Skin epidermis (tissue), 12 donors: Measurements from ENCODE around the gene PSMG3.
A peak's percentile ranks its signal among the peaks of the same experiment; 100 is the strongest.

Source experiments
- H3K27ac ChIP-seq, 21 experiments: fragments of 200-600 bp; sonication (generic) in 11 of 21; one replicate each; pipeline ENCODE4 v1.5.0; 2020; ENCODE audit warnings: mild to moderate bottlenecking in 3 of 21, inconsistent platforms in 2 of 21, moderate library complexity in 2 of 21
- H3K4me3 ChIP-seq, 7 experiments: fragments of 200-600 bp; sonication (generic) in 2 of 7; one replicate each; pipeline ENCODE4 v1.5.0; 2020; ENCODE audit warnings: inconsistent platforms in 2 of 7, mild to moderate bottlenecking in 2 of 7, moderate library complexity in 1 of 7

The PSMG3 gene

GRCh38 chr7:1548944-1549343 is 20.9 kb downstream of the PSMG3 start:
- Histone ChIP-seq H3K4me3 (no peak overlapping the region), H3K27ac (no peak overlapping the region)

GRCh38 chr7:1548438-1548831 is 21.4 kb downstream of the PSMG3 start:
- no peak overlapping the region for H3K4me3 ChIP-seq
- no peak overlapping the region for H3K27ac ChIP-seq

GRCh38 chr7:1547777-1548437 is 21.9 kb downstream of the PSMG3 start:
- H3K4me3 ChIP-seq: no peak overlapping the region
- no peak overlapping the region for H3K27ac ChIP-seq

- H3K27ac ChIP-seq: no peak overlapping the region
Observed at GRCh38 chr7:1546909-1547776, 22.7 kb downstream of the PSMG3 start.

GRCh38 chr7:1546274-1546908 is 23.4 kb downstream of the PSMG3 start:
- H3K27ac ChIP-seq: peak overlapping the region in 1 of 21 experiments; percentile 36
- H3K4me3 ChIP-seq: no peak overlapping the region

More at GRCh38 chr7:1546909-1547776, 22.7 kb downstream of the PSMG3 start:
- no peak overlapping the region for H3K4me3 ChIP-seq

GRCh38 chr7:1545417-1546246 is 24.2 kb downstream of the PSMG3 start:
- H3K27ac ChIP-seq: no peak overlapping the region
- H3K4me3 ChIP-seq: no peak overlapping the region

GRCh38 chr7:1544896-1545416 is 24.9 kb downstream of the PSMG3 start:
- H3K4me3 ChIP-seq: no peak overlapping the region
- H3K27ac ChIP-seq: peak overlapping the region in 6 of 21 experiments; percentile 36 to 67 (median 50)

GRCh38 chr7:1544178-1544895 is 25.5 kb downstream of the PSMG3 start:
- Histone ChIP-seq H3K4me3 (no peak overlapping the region), H3K27ac (peak overlapping the region in 9 of 21 experiments; percentile 27 to 67 (median 49))

- no peak overlapping the region for H3K4me3 ChIP-seq
- peak overlapping the region in 6 of 21 experiments; percentile 27 to 67 (median 50) for H3K27ac ChIP-seq
Observed at GRCh38 chr7:1543826-1544177, 26.0 kb downstream of the PSMG3 start.

GRCh38 chr7:1542841-1543747 is 26.7 kb downstream of the PSMG3 start:
- no peak overlapping the region for H3K4me3 ChIP-seq
- peak overlapping the region in 3 of 21 experiments; percentile 4 to 67 (median 52) for H3K27ac ChIP-seq

- Histone ChIP-seq H3K27ac (no peak overlapping the region), H3K4me3 (no peak overlapping the region)
Observed at GRCh38 chr7:1542329-1542728, 27.5 kb downstream of the PSMG3 start.

- Histone ChIP-seq H3K27ac (no peak overlapping the region), H3K4me3 (no peak overlapping the region)
Observed at GRCh38 chr7:1541431-1542162, 28.2 kb downstream of the PSMG3 start.

- no peak overlapping the region for H3K27ac ChIP-seq
Observed at GRCh38 chr7:1540776-1541271, 29.0 kb downstream of the PSMG3 start.

GRCh38 chr7:1539882-1540775 is 29.7 kb downstream of the PSMG3 start:
- Histone ChIP-seq H3K27ac (peak overlapping the region in 1 of 21 experiments; percentile 91), H3K4me3 (no peak overlapping the region)

More at GRCh38 chr7:1540776-1541271, 29.0 kb downstream of the PSMG3 start:
- H3K4me3 ChIP-seq: no peak overlapping the region

GRCh38 chr7:1539181-1539881 is 30.5 kb downstream of the PSMG3 start:
- peak overlapping the region in 4 of 21 experiments; percentile 68 to 96 (median 88) for H3K27ac ChIP-seq
- no peak overlapping the region for H3K4me3 ChIP-seq
